Measurements from ENCODE around the gene YARS2.
"Not testable (repeated sequence)": the region's sequence is repeated elsewhere in the genome, so short reads cannot be mapped to it uniquely, and the experiment has no call there.

Gene YARS2

GRCh38 chr12:32753605-32754004 is 2.1 kb downstream of the YARS2 start:
- no peak for DNase-seq (ENCODE audit: low read depth in 2 of 2, low spot score in 1 of 2)

- DNase-seq (ENCODE audit: low read depth in 2 of 2, low spot score in 1 of 2) = no peak
Measured at GRCh38 chr12:32743264-32743663, 12.4 kb downstream of the YARS2 start.

GRCh38 chr12:32742133-32742532 is 13.6 kb downstream of the YARS2 start:
- no peak for DNase-seq (ENCODE audit: low read depth in 2 of 2, low spot score in 1 of 2)

- no peak for DNase-seq (ENCODE audit: low read depth in 2 of 2, low spot score in 1 of 2)
Measured at GRCh38 chr12:32739279-32739678, 16.4 kb downstream of the YARS2 start.

GRCh38 chr12:32737715-32738114 is 18.0 kb downstream of the YARS2 start:
- DNase-seq (ENCODE audit: low read depth in 2 of 2, low spot score in 1 of 2) = no peak

- no peak for DNase-seq (ENCODE audit: low read depth in 2 of 2, low spot score in 1 of 2)
Measured at GRCh38 chr12:32736445-32736844, 19.3 kb downstream of the YARS2 start.

GRCh38 chr12:32734952-32735351 is 20.7 kb downstream of the YARS2 start:
- DNase-seq (ENCODE audit: low read depth in 2 of 2, low spot score in 1 of 2) = no peak

- no peak for DNase-seq (ENCODE audit: low read depth in 2 of 2, low spot score in 1 of 2)
Measured at GRCh38 chr12:32727237-32727636, 28.5 kb downstream of the YARS2 start.

GRCh38 chr12:32726286-32726685 is 29.4 kb downstream of the YARS2 start:
- DNase-seq (ENCODE audit: low read depth in 2 of 2, low spot score in 1 of 2) = no peak

- not testable (repeated sequence) for DNase-seq (ENCODE audit: low read depth in 2 of 2, low spot score in 1 of 2)
Measured at GRCh38 chr12:32725308-32725707, 30.4 kb downstream of the YARS2 start.

- no peak for DNase-seq (ENCODE audit: low read depth in 2 of 2, low spot score in 1 of 2)
Measured at GRCh38 chr12:32718926-32719325, 36.8 kb downstream of the YARS2 start.

- no peak for DNase-seq (ENCODE audit: low read depth in 2 of 2, low spot score in 1 of 2)
Measured at GRCh38 chr12:32714772-32715171, 40.9 kb downstream of the YARS2 start.

GRCh38 chr12:32708926-32709325 is 46.8 kb downstream of the YARS2 start:
- DNase-seq (ENCODE audit: low read depth in 2 of 2, low spot score in 1 of 2) = no peak

GRCh38 chr12:32706335-32707024 is 49.2 kb downstream of the YARS2 start:
- no peak for DNase-seq (ENCODE audit: low read depth in 2 of 2, low spot score in 1 of 2)

GRCh38 chr12:32705783-32706182 is 49.9 kb downstream of the YARS2 start:
- no peak for DNase-seq (ENCODE audit: low read depth in 2 of 2, low spot score in 1 of 2)

GRCh38 chr12:32702946-32703345 is 52.8 kb downstream of the YARS2 start:
- no peak for DNase-seq (ENCODE audit: low read depth in 2 of 2, low spot score in 1 of 2)

GRCh38 chr12:32702473-32702872 is 53.2 kb downstream of the YARS2 start:
- DNase-seq (ENCODE audit: low read depth in 2 of 2, low spot score in 1 of 2) = no peak

GRCh38 chr12:32699437-32699836 is 56.3 kb downstream of the YARS2 start:
- not testable (repeated sequence) for DNase-seq (ENCODE audit: low read depth in 2 of 2, low spot score in 1 of 2)

GRCh38 chr12:32698285-32698684 is 57.4 kb downstream of the YARS2 start:
- no peak for DNase-seq (ENCODE audit: low read depth in 2 of 2, low spot score in 1 of 2)

GRCh38 chr12:32697445-32697844 is 58.3 kb downstream of the YARS2 start:
- DNase-seq (ENCODE audit: low read depth in 2 of 2, low spot score in 1 of 2) = no peak
